Mucosa of descending colon (tissue), 3 donors: ENCODE measurements around the gene SLX4. TPM values are rescaled to one million over a fixed set of nuclear protein-coding genes. Genes with fewer than 3 reads are reported as not detected.
A peak's percentile ranks its signal among the peaks of the same experiment; 100 is the strongest.

Experiments used
- ATAC-seq: fragments of 200-7000 bp; cut with Tn5 transposase; one replicate; pipeline ENCODE4 v1.9.1; 2020; ENCODE audit warnings: mild to moderate bottlenecking, moderate library complexity
- DNase-seq, 3 donors: peaks; one replicate each; pipeline ENCODE4 v3.0.0-alpha.2; 2020
- H3K36me3 ChIP-seq: fragments of 200-600 bp; one replicate; pipeline ENCODE4 v1.8.0; 2021; ENCODE audit warnings: low read depth, mild to moderate bottlenecking
- H3K4me1 ChIP-seq: fragments of 200-600 bp; one replicate; pipeline ENCODE4 v1.8.0; 2021; ENCODE audit warnings: low read depth, mild to moderate bottlenecking
- H3K4me3 ChIP-seq: fragments of 200-600 bp; one replicate; pipeline ENCODE4 v1.8.0; 2021; ENCODE audit warnings: mild to moderate bottlenecking
- H3K9me3 ChIP-seq: fragments of 200-600 bp; one replicate; pipeline ENCODE4 v1.8.0; 2021; ENCODE audit warnings: mild to moderate bottlenecking
- intact Hi-C, 2 donors: fragments of 100-400 bp; cut with DNase I in 1 of 2; cut with micrococcal nuclease in 1 of 2; formaldehyde crosslinking; loops; one replicate each; pipeline versions ENCODE4 v1.11.0 to v1.11.1; 2022; cut with DNase I, micrococcal nuclease
- total RNA-seq, 3 donors: library from RNA; stranded (reverse); fragmentation: NEBNext Ultra II Directional in 2 of 3; extraction: Animal tissue kit (Norgen Biotek cat#: 25700) in 2 of 3; gene quantifications; one replicate each; pipeline versions ENCODE4 v1.2.1 to v1.2.4, GENCODE V29; 2021 to 2023
- TF ChIP-seq, protein P1 (sequence below): fragments of 200-600 bp; IDR thresholded peaks from one replicate; pipeline ENCODE4 v1.8.0; 2022; ENCODE audit warnings: antibody characterized with exemption, mild to moderate bottlenecking
- donor health status: DM: no; HTN: no; CAD: no; lungs with moderate emphysema.
- donor health status: DM: no; HTN: no; CAD: no.
- donor health status: DM: no; HTN: yes; CAD: no.

The SLX4 gene
- total RNA-seq, 3 donors from 2014 or later = 3.6 to 6.7 (median 5.0) TPM

DNA sequence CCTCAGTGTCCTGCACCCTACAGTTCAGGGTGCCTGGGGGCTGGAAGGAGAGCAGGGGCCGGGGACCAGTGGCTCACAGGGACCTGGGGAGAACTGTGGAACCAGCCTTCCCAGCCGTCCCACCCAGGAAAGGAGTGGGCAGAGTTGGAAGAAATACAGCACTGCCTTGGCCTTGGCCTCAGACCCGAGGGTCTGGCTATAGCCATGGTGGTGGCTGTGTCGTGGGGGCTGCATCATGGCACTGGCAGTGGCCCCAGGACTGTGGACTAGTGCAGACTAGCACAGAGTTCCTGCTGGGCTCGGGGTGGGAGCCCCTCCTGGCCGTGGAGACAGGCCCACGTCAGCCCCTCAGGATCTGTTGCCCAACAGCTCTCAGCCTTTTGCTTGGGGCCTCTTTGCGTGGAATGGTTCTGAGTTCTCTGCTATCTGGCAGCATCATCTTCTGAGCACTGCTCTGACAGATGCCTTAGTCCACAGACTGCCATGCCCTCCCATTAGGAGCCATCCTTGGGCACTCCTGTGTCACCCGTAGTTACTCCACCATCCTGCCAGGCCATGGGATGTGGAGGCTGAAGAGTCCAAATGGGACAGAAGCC, 30.5 kb upstream of the SLX4 start:
- H3K36me3 ChIP-seq = no peaks in the 10 kb centered on the region
- no peaks in the 10 kb centered on the region for H3K9me3 ChIP-seq
- H3K4me3 ChIP-seq = no peak overlapping the region
- H3K4me1 ChIP-seq = peaks cover 30% of the 10 kb centered on the region
- ATAC-seq (no peak), DNase-seq (peak in 1 of 3 donors; percentile 46)
- intact Hi-C loops = no loop called here
- TF ChIP-seq, protein P1, sequence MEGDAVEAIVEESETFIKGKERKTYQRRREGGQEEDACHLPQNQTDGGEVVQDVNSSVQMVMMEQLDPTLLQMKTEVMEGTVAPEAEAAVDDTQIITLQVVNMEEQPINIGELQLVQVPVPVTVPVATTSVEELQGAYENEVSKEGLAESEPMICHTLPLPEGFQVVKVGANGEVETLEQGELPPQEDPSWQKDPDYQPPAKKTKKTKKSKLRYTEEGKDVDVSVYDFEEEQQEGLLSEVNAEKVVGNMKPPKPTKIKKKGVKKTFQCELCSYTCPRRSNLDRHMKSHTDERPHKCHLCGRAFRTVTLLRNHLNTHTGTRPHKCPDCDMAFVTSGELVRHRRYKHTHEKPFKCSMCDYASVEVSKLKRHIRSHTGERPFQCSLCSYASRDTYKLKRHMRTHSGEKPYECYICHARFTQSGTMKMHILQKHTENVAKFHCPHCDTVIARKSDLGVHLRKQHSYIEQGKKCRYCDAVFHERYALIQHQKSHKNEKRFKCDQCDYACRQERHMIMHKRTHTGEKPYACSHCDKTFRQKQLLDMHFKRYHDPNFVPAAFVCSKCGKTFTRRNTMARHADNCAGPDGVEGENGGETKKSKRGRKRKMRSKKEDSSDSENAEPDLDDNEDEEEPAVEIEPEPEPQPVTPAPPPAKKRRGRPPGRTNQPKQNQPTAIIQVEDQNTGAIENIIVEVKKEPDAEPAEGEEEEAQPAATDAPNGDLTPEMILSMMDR = no peak

- H3K36me3 ChIP-seq = no peaks in the 10 kb centered on the region
- H3K4me3 ChIP-seq = no peak overlapping the region
- H3K9me3 ChIP-seq = no peaks in the 10 kb centered on the region
- TF ChIP-seq, protein P1 = no peak
- peaks cover 24% of the 10 kb centered on the region for H3K4me1 ChIP-seq
- ATAC-seq (no peak), DNase-seq (peak in 1 of 3 donors; percentile 41)
- intact Hi-C loops = no loop called here
Measured at GRCh38 chr16:3640632-3641501, 29.5 kb upstream of the SLX4 start.

- Histone ChIP-seq H3K4me3 (no peak overlapping the region), H3K9me3 (no peaks in the 10 kb centered on the region), H3K36me3 (no peaks in the 10 kb centered on the region), H3K4me1 (peaks cover 18% of the 10 kb centered on the region)
- peak; percentile 21 for ATAC-seq
- TF ChIP-seq, protein P1 = no peak
- intact Hi-C loops = no loop called here
- DNase-seq = no peak
Measured at GRCh38 chr16:3640207-3640606, 28.8 kb upstream of the SLX4 start.

- TF ChIP-seq, protein P1 = no peak
- intact Hi-C loops = no loop called here
- DNase-seq = peak in 1 of 3 donors; percentile 40
- Histone ChIP-seq H3K9me3 (no peaks in the 10 kb centered on the region), H3K4me3 (no peak overlapping the region), H3K36me3 (no peaks in the 10 kb centered on the region), H3K4me1 (peaks cover 17% of the 10 kb centered on the region)
- ATAC-seq = peak; percentile 48
Measured at GRCh38 chr16:3638916-3639644, 27.7 kb upstream of the SLX4 start.

DNA sequence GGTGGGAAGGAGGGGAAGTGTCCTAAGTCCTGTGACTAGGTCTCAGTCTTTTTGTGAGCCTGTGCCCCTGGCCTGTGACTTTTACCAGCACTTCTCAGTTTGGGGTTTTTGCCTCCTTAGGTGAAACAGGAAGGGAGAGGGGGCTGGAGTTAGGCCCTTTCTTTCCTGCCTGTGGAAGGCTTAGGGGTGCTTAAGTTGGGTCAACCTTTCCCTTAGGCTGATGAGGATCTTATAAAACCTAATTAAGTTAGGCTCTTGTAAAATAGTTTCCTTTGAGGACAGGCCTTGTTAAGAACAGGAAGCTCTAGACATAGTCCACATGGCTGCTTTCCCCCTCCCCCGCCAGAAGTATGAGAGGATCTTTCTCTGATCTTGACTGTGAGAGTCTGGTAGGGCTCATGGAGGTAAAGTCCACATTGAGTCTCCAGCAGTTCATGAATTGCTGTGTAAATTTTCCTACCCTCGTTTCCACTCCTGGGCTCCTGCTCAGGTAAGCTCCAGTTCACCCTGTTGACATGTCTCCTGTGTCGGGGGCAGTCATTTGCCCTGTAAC, 26.0 kb upstream of the SLX4 start:
- peak; percentile 84 for ATAC-seq
- TF ChIP-seq, protein P1 = no peak
- H3K36me3 ChIP-seq = no peaks in the 10 kb centered on the region
- peak in 2 of 3 donors; percentile 47 to 74 for DNase-seq
- intact Hi-C loops = no loop called here
- no peak overlapping the region for H3K4me3 ChIP-seq
- peaks cover 17% of the 10 kb centered on the region for H3K4me1 ChIP-seq
- no peaks in the 10 kb centered on the region for H3K9me3 ChIP-seq
